ENCODE results near the gene CST3.

DNA sequence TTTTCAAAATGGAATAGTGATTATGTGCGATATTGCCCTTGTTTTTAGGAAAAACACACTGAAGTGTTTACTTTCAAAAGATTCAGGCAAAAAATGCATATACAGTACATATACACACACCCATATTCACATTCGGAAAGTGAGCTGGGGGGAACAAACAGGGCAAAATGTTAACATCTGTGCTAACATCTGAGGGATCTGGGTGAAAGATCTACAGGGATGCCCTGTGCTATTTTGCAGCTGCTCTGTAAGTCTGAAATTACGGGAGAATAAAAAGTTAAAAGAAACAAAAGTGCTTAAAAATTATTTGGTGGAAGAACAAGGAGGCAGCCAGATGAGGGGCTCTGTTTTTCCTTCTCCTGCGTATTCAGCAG lies 860 bp downstream of the CST3 start:
- TF ChIP-seq CTCF (IDR thresholded peaks at IDR 0.05): no peak
- no peak for TF ChIP-seq POLR2A (IDR thresholded peaks at IDR 0.05)

Data from adrenal gland (tissue), 5 donors.